Fibroblast of lung (primary cell): ENCODE data around the gene FAM78A. TPM values are rescaled to one million over a fixed set of nuclear protein-coding genes. Genes with fewer than 3 reads are reported as not detected.

Experiments
- DNase-seq, 2 donors: peaks; one replicate each; pipeline versions ENCODE4 v3.0.0 to v3.0.0-alpha.2; 2010; ENCODE audit warnings: low read depth in 2 of 2
- H2AFZ ChIP-seq: 2 replicates; pipeline ENCODE4 v1.5.1; 2012; ENCODE audit warnings: low read length, control low read depth, inconsistent platforms
- H3K27ac ChIP-seq: 2 replicates; pipeline ENCODE4 v1.5.1; 2011; ENCODE audit warnings: low read length, control low read depth; ENCODE audit not compliant: insufficient read depth
- H3K27me3 ChIP-seq: 2 replicates; pipeline ENCODE4 v1.5.1; 2011; ENCODE audit warnings: mild to moderate bottlenecking, low read length; ENCODE audit not compliant: control insufficient read depth, insufficient read depth
- H3K36me3 ChIP-seq: 2 replicates; pipeline ENCODE4 v1.5.1; 2011; ENCODE audit warnings: low read length; ENCODE audit not compliant: control insufficient read depth, insufficient read depth
- H3K4me1 ChIP-seq: 2 replicates; pipeline ENCODE4 v1.5.1; 2011; ENCODE audit warnings: low read length; ENCODE audit not compliant: control insufficient read depth, insufficient read depth; ENCODE audit errors: extremely low read depth
- H3K4me2 ChIP-seq: 2 replicates; pipeline ENCODE4 v1.5.1; 2011; ENCODE audit warnings: low read length, control low read depth; ENCODE audit not compliant: insufficient read depth; ENCODE audit errors: extremely low read depth
- H3K4me3 ChIP-seq, 4 experiments: fragments of 200-600 bp in 1 of 4; sonication (generic) in 1 of 4; replicated peaks in 1 of 4; 2 replicates each; pipeline ENCODE4 v1.5.1; 2011 to 2016; ENCODE audit warnings: low read length in 4 of 4, low read depth in 3 of 4, mild to moderate bottlenecking in 3 of 4, control low read depth in 2 of 4, inconsistent platforms in 1 of 4, mixed read lengths in 1 of 4; ENCODE audit not compliant: insufficient read depth in 1 of 4; ENCODE audit errors: control extremely low read depth in 1 of 4
- H3K79me2 ChIP-seq: 2 replicates; pipeline ENCODE4 v1.5.1; 2012; ENCODE audit warnings: mild to moderate bottlenecking, low read length, inconsistent platforms; ENCODE audit not compliant: control insufficient read depth, insufficient read depth
- H3K9ac ChIP-seq: 2 replicates; pipeline ENCODE4 v1.5.1; 2011; ENCODE audit warnings: mild to moderate bottlenecking, low read length, control low read depth; ENCODE audit not compliant: insufficient read depth
- H3K9me3 ChIP-seq: 2 replicates; pipeline ENCODE4 v1.5.1; 2012; ENCODE audit warnings: low read depth, low read length; ENCODE audit not compliant: control insufficient read depth, insufficient read depth
- H4K20me1 ChIP-seq: 2 replicates; pipeline ENCODE4 v1.5.1; 2011; ENCODE audit warnings: low read length; ENCODE audit not compliant: control insufficient read depth, insufficient read depth; ENCODE audit errors: extremely low read depth
- CTCF ChIP-seq, 2 donors: IDR thresholded peaks in 1 of 2; conservative IDR thresholded peaks in 1 of 2; 1 replicate in 1 of 2; 2 replicates in 1 of 2; pipeline ENCODE4 v1.5.1; 2011 to 2012; ENCODE audit warnings: low read length in 2 of 2, control low read depth in 1 of 2, inconsistent platforms in 1 of 2, low read depth in 1 of 2, mild to moderate bottlenecking in 1 of 2
- EZH2 ChIP-seq: IDR thresholded peaks from 2 replicates; pipeline ENCODE4 v1.5.1; 2012; ENCODE audit warnings: low read length, control low read depth, mild to moderate bottlenecking; ENCODE audit errors: missing control alignments
- polyA plus RNA-seq, 2 donors: library from polyadenylated mRNA; depleted of rRNA in 1 of 2; stranded (reverse) in 1 of 2; unstranded in 1 of 2; fragments of >200 nt; gene quantifications; 2 replicates each; pipeline ENCODE4 v1.2.1, GENCODE V29; 2011 to 2012; ENCODE audit warnings: missing spikeins in 1 of 2
- total RNA-seq: library from RNA; depleted of rRNA; stranded (reverse); fragments of >200 nt; gene quantifications from 2 replicates; pipeline ENCODE4 v1.2.1, GENCODE V29; 2014

The FAM78A gene
- total and polyA plus RNA-seq, 2 donors (not counting 1 experiment from before 2014, with no cell fraction given) = 0.26 to 0.33 TPM

GRCh38 chr9:131240047-131240921 is 36.0 kb downstream of the FAM78A start:
- H3K4me1 ChIP-seq = no peaks in the 10 kb centered on the region
- TF ChIP-seq EZH2 (no peak), CTCF (conservative IDR thresholded peaks at IDR 0.05 in 1 of 2, IDR thresholded peaks at IDR 0.05 in 1 of 2; ENCODE audit: low read depth in 1 of 2, low read length in 2 of 2) (no peak)
- no peaks in the 10 kb centered on the region for H3K79me2 ChIP-seq
- no peak for DNase-seq
- H3K27me3 ChIP-seq = no peaks in the 10 kb centered on the region
- H3K9me3 ChIP-seq = no peaks in the 10 kb centered on the region
- H4K20me1 ChIP-seq = no peaks in the 10 kb centered on the region
- H3K36me3 ChIP-seq = no peaks in the 10 kb centered on the region
- H3K4me3 ChIP-seq = no peak overlapping the region
- no peak overlapping the region for H2AFZ ChIP-seq
- H3K27ac ChIP-seq = no peak overlapping the region
- no peak overlapping the region for H3K9ac ChIP-seq
- H3K4me2 ChIP-seq = no peak overlapping the region

DNA sequence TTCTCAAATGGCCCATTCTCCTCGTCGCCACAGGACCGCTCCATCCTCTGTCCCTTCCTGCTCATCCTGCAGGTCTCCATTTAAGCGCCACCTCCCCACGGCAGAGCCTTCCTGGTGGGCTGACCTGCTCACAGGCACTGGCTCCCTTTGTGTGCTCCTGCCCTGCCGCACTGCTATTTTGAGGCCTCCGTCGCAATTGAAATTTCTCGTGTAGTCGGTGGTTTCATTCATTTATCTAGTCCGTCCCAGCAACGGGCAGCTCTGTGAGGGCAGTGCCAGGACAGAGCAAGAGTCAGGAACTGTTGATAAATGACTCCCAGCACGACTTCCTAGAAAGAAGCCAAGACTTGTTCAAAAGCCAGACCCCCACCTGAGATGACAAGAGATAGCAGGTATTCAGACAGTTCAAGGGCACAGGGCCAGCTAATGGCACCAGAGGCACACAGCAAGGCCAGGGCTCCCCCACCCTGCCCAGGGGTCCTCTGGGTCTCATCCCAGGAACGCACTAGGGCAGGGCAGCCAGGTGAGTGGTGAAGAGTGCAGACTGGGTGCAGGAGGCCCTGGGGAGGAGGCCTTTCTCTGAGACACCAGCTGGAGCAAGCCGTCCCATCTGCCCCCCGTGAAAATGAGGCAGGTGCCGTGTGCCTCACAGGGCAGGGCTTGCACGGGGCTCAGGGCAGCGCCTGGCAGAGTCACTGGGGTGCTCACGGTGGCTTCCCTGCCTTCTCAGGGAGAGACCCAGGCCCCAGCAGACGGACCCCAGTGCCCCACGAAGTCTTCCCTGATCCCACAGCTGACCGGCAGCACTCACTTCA is 36.9 kb downstream of the FAM78A start:
- Histone ChIP-seq H3K9ac (no peak overlapping the region), H2AFZ (no peak overlapping the region), H3K36me3 (no peaks in the 10 kb centered on the region), H3K27me3 (no peaks in the 10 kb centered on the region), H3K4me1 (no peaks in the 10 kb centered on the region), H3K4me2 (no peak overlapping the region), H3K79me2 (no peaks in the 10 kb centered on the region), H4K20me1 (no peaks in the 10 kb centered on the region), H3K27ac (no peak overlapping the region), H3K9me3 (no peaks in the 10 kb centered on the region), H3K4me3 (no peak overlapping the region)
- DNase-seq = no peak
- TF ChIP-seq EZH2 (no peak), CTCF (conservative IDR thresholded peaks at IDR 0.05 in 1 of 2, IDR thresholded peaks at IDR 0.05 in 1 of 2; ENCODE audit: low read depth in 1 of 2, low read length in 2 of 2) (no peak)

- Histone ChIP-seq H3K36me3 (peaks cover 5% of the 10 kb centered on the region), H3K4me1 (no peaks in the 10 kb centered on the region), H3K9me3 (no peaks in the 10 kb centered on the region), H3K9ac (no peak overlapping the region), H3K4me3 (no peak overlapping the region), H3K27ac (peak overlapping the region; percentile 52), H3K4me2 (peak overlapping the region; percentile 52), H3K27me3 (no peaks in the 10 kb centered on the region), H4K20me1 (no peaks in the 10 kb centered on the region), H2AFZ (peak overlapping the region; percentile 71), H3K79me2 (no peaks in the 10 kb centered on the region)
- TF ChIP-seq CTCF (conservative IDR thresholded peaks at IDR 0.05 in 1 of 2, IDR thresholded peaks at IDR 0.05 in 1 of 2; ENCODE audit: low read depth in 1 of 2, low read length in 2 of 2) (no peak), EZH2 (no peak)
- DNase-seq = peak; percentile 29 to 91
These were observed 37.8 kb downstream of the FAM78A start for GRCh38 chr9:131238402-131239021.
